HG02973 (cell line): ENCODE measurements around the gene GUCY1A2.
"Not testable (repeated sequence)": the region's sequence is repeated elsewhere in the genome, so short reads cannot be mapped to it uniquely, and the experiment has no call there.

Source experiments
- ATAC-seq: cut with Tn5 transposase; IDR thresholded peaks from one replicate; pipeline ENCODE4 v1.9.1; 2021; ENCODE audit warnings: moderate library complexity; ENCODE audit not compliant: unreplicated experiment

The GUCY1A2 gene

GRCh38 chr11:107018219-107018901 lies at the start of gene GUCY1A2:
TSS of gene GUCY1A2 (minus strand) at chr11:107018476. CDS start at chr11:107018055, 421 bp downstream.
- ATAC-seq, result peak; percentile 29

- ATAC-seq, result no peak
Observed at GRCh38 chr11:107054391-107054790, 36.1 kb upstream of the GUCY1A2 start.

- ATAC-seq, result not testable (repeated sequence)
Observed at GRCh38 chr11:107051332-107051731, 33.1 kb upstream of the GUCY1A2 start.

- ATAC-seq, result not testable (repeated sequence)
Observed at GRCh38 chr11:107050899-107051298, 32.6 kb upstream of the GUCY1A2 start.

- ATAC-seq, result no peak
Observed at GRCh38 chr11:107050121-107050520, 31.8 kb upstream of the GUCY1A2 start.

- ATAC-seq, result no peak
Observed at GRCh38 chr11:107044503-107044902, 26.2 kb upstream of the GUCY1A2 start.

GRCh38 chr11:107043242-107044006 lies 25.1 kb upstream of the GUCY1A2 start:
- ATAC-seq, result peak; percentile 85

GRCh38 chr11:107042748-107043147 lies 24.5 kb upstream of the GUCY1A2 start:
- no peak for ATAC-seq

GRCh38 chr11:107041088-107041444 lies 22.8 kb upstream of the GUCY1A2 start:
- no peak for ATAC-seq

- ATAC-seq, result no peak
Observed at GRCh38 chr11:107040433-107041087, 22.3 kb upstream of the GUCY1A2 start.

GRCh38 chr11:107025673-107026072 lies 7.4 kb upstream of the GUCY1A2 start:
- ATAC-seq, result no peak

GRCh38 chr11:107020594-107020993 lies 2.3 kb upstream of the GUCY1A2 start:
- ATAC-seq, result no peak

GRCh38 chr11:107018902-107019493 lies 722 bp upstream of the GUCY1A2 start:
- no peak for ATAC-seq

GRCh38 chr11:107017433-107018218 lies 650 bp downstream of the GUCY1A2 start:
- ATAC-seq, result peak; percentile 61

GRCh38 chr11:107017104-107017432 lies 1.2 kb downstream of the GUCY1A2 start:
- no peak for ATAC-seq

GRCh38 chr11:107014871-107015270 lies 3.4 kb downstream of the GUCY1A2 start:
- no peak for ATAC-seq

GRCh38 chr11:107011977-107012376 lies 6.3 kb downstream of the GUCY1A2 start:
- no peak for ATAC-seq

GRCh38 chr11:107009190-107009589 lies 9.1 kb downstream of the GUCY1A2 start:
- ATAC-seq, result no peak

- no peak for ATAC-seq
Observed at GRCh38 chr11:107006076-107006833, 12.0 kb downstream of the GUCY1A2 start.

- no peak for ATAC-seq
Observed at GRCh38 chr11:106999196-106999595, 19.1 kb downstream of the GUCY1A2 start.
